Gastroesophageal sphincter (tissue), 4 donors: ENCODE results near the gene MLN. TPM values are rescaled to one million over a fixed set of nuclear protein-coding genes. Genes with fewer than 3 reads are reported as not detected.

Source experiments
- ATAC-seq: fragments of 150-250 bp; one replicate; pipeline ENCODE4 v1.9.1; 2016; ENCODE audit warnings: mild to moderate bottlenecking, moderate library complexity
- H3K27ac ChIP-seq, 4 donors: fragments of 200-600 bp; sonication (generic) in 3 of 4; 1 replicate in 3 of 4; 2 replicates in 1 of 4; pipeline ENCODE4 v1.5.1; 2016 to 2019
- H3K27me3 ChIP-seq: fragments of 200-600 bp; sonication (generic); one replicate; pipeline ENCODE4 v1.5.1; 2019
- H3K36me3 ChIP-seq, 2 donors: fragments of 200-600 bp; sonication (generic); one replicate each; pipeline ENCODE4 v1.5.1; 2019; ENCODE audit warnings: control low read depth in 1 of 2
- H3K4me1 ChIP-seq, 3 donors: fragments of 200-600 bp; sonication (generic); 1 replicate in 2 of 3; 2 replicates in 1 of 3; pipeline ENCODE4 v1.5.1; 2016 to 2019; ENCODE audit warnings: control low read depth in 2 of 3
- H3K4me3 ChIP-seq, 2 donors: fragments of 200-600 bp; sonication (generic); one replicate each; pipeline ENCODE4 v1.5.1; 2019; ENCODE audit warnings: mild to moderate bottlenecking in 1 of 2, moderate library complexity in 1 of 2
- H3K9me3 ChIP-seq, 3 donors: fragments of 200-600 bp; sonication (generic); one replicate each; pipeline ENCODE4 v1.5.1; 2017 to 2019; ENCODE audit warnings: control low read depth in 2 of 3
- EP300 ChIP-seq: sonication (generic); formaldehyde crosslinking; IDR thresholded peaks from one replicate; pipeline ENCODE4 v1.6.1; 2017; ENCODE audit warnings: antibody characterized with exemption, mild to moderate bottlenecking
- POLR2A ChIP-seq, 2 donors: fragments of 450-650 bp; IDR thresholded peaks; one replicate each; pipeline ENCODE4 v1.6.1; 2017; ENCODE audit warnings: antibody characterized with exemption in 2 of 2, mild to moderate bottlenecking in 2 of 2, moderate library complexity in 1 of 2
- POLR2AphosphoS5 ChIP-seq: sonication (generic); formaldehyde crosslinking; IDR thresholded peaks from one replicate; pipeline ENCODE4 v1.6.1; 2017; ENCODE audit warnings: antibody characterized with exemption
- WGBS, 2 donors: methylation state at CpG; one replicate each; pipeline ENCODE4 v1.1.5; 2018; ENCODE audit warnings: low coverage in 1 of 2; 5-methylcytosine and 5-hydroxymethylcytosine counted together
- total RNA-seq, 4 donors: library from RNA; depleted of rRNA; stranded (reverse); fragments of >200 nt; gene quantifications; one replicate each; pipeline ENCODE4 v1.1.0, GENCODE V29; 2016
- TF ChIP-seq, protein P1 (sequence below), 4 experiments: fragments of 200-600 bp in 2 of 4; fragments of 450-650 bp in 2 of 4; sonication (generic) in 1 of 4; IDR thresholded peaks; one replicate each; pipeline ENCODE4 v1.5.1; 2017 to 2019; ENCODE audit warnings: antibody characterized with exemption in 4 of 4, mild to moderate bottlenecking in 2 of 4, moderate library complexity in 2 of 4

MLN gene
- total RNA-seq, 4 donors from 2014 or later = not detected

DNA sequence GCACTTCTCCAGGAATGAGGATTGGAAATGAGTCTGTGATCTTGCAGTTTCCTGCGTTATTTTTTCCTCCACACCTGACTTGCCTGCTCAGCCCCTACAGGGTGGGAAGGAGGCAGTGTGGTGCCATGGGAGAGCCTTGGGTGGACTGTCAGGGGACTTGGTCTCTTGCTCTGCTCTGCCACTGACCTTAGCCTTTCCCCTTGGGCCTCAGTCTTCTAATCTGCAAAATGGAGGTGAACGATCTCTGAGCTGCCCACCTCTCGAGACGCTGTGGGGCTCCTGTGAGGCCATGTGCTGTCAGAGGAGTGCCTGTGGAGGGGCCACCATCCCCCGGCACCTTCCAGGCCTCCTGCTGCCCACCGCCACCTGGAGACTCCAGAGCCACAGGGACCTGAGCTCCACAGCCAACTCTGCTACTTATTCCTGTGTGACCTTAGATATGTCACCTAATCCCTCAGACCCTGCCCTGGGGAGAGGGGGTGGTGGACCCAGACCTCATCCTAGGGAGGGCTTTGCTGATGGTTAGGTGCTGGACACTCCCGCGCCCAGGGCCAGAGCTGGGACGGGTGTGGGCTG, 45.8 kb upstream of the MLN start:
- no peak overlapping the region for H3K4me3 ChIP-seq
- no peak for ATAC-seq
- no peaks in the 10 kb centered on the region for H3K4me1 ChIP-seq
- no peak overlapping the region for H3K27ac ChIP-seq
- peaks cover 48% of the 10 kb centered on the region for H3K27me3 ChIP-seq
- no peaks in the 10 kb centered on the region for H3K9me3 ChIP-seq
- no peaks in the 10 kb centered on the region for H3K36me3 ChIP-seq
- TF ChIP-seq, protein P1, sequence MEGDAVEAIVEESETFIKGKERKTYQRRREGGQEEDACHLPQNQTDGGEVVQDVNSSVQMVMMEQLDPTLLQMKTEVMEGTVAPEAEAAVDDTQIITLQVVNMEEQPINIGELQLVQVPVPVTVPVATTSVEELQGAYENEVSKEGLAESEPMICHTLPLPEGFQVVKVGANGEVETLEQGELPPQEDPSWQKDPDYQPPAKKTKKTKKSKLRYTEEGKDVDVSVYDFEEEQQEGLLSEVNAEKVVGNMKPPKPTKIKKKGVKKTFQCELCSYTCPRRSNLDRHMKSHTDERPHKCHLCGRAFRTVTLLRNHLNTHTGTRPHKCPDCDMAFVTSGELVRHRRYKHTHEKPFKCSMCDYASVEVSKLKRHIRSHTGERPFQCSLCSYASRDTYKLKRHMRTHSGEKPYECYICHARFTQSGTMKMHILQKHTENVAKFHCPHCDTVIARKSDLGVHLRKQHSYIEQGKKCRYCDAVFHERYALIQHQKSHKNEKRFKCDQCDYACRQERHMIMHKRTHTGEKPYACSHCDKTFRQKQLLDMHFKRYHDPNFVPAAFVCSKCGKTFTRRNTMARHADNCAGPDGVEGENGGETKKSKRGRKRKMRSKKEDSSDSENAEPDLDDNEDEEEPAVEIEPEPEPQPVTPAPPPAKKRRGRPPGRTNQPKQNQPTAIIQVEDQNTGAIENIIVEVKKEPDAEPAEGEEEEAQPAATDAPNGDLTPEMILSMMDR (IDR thresholded peaks at IDR 0.05) = no peak
- TF ChIP-seq POLR2A (IDR thresholded peaks at IDR 0.05) = no peak
- TF ChIP-seq POLR2AphosphoS5 = no peak
- no peak for TF ChIP-seq EP300
- 100% methylated on average over 3 of the region's 9 CpGs; no CpG with 5 or more reads in 1 of the 2 donors for WGBS, 2 donors

DNA sequence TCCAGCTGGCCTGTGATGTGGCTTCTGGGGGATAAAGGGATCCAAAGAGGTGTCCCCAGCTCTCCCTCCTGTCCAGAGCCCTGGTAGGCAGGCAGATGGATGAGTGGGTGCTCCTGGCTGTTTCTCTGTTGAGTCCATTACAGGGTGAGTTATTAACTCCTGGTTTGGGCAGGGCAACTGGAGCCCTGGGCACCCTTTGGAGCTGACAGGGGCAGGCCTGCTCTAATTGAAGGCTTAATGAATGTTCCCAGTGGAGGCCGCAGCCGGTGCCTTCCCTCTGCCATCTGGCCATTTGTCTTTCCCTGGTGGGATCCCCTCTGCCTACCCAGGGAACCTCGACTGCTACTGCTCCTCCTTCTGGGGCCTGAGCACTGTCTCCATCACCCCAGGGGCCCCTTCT, 44.7 kb upstream of the MLN start:
- Histone ChIP-seq H3K27me3 (peaks cover 37% of the 10 kb centered on the region), H3K27ac (no peak overlapping the region), H3K4me1 (no peaks in the 10 kb centered on the region), H3K4me3 (no peak overlapping the region), H3K36me3 (no peaks in the 10 kb centered on the region), H3K9me3 (no peaks in the 10 kb centered on the region)
- no peak for ATAC-seq
- TF ChIP-seq POLR2AphosphoS5 (no peak), POLR2A (IDR thresholded peaks at IDR 0.05) (no peak), EP300 (no peak)
- TF ChIP-seq, protein P1 (IDR thresholded peaks at IDR 0.05) = no peak
- 61 to 80% methylated on average over 3 of the region's 3 CpGs for WGBS, 2 donors

DNA sequence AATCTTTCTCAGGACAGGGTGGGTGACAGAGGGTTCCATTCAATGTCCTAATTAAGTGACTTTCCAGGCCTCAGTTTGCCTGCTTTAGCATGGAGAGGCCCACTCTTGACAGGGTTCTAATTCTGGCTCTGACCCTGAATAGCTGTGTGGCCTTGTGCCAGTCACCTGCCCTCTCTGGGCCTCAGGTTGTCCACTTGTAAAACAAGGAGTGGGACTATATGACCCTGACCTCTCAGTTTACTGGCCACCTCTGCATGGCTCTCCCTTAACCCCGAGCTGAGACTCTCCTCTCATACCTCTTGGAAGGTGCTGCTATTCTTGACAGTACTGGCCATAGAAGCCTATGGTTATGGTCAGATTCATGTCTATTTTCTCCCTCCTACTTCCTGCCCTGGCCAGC, 44.1 kb upstream of the MLN start:
- Histone ChIP-seq H3K27ac (no peak overlapping the region), H3K9me3 (no peaks in the 10 kb centered on the region), H3K27me3 (peaks cover 35% of the 10 kb centered on the region), H3K36me3 (no peaks in the 10 kb centered on the region), H3K4me1 (no peaks in the 10 kb centered on the region), H3K4me3 (no peak overlapping the region)
- no peak for ATAC-seq
- WGBS, 2 donors = 91% methylated on average over 1 of the region's 1 CpG; no CpG with 5 or more reads in 1 of the 2 donors
- no peak for TF ChIP-seq POLR2A (IDR thresholded peaks at IDR 0.05)
- TF ChIP-seq POLR2AphosphoS5 = no peak
- TF ChIP-seq EP300 = no peak
- TF ChIP-seq, protein P1 (IDR thresholded peaks at IDR 0.05) = no peak

DNA sequence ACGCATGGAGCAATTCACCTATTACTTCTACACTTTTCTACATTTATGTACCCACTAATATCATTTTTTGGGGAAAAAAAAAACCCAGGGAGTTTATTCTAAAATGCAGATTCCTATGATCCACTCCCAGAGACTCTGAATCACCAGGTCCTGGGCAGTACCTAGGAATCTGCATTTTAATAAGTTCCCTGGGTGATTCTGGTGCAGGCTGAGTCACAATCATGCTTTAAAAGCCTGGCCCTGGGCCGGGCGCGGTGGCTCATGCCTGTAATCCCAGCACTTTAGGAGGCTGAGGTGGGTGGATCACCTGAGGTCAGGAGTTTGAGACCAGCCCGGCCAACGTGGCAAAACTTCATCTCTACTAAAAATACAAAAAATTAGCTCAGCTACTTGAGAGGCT, 43.3 kb upstream of the MLN start:
- 81 to 88% methylated on average over 2 to 4 of the region's 6 CpGs for WGBS, 2 donors

DNA sequence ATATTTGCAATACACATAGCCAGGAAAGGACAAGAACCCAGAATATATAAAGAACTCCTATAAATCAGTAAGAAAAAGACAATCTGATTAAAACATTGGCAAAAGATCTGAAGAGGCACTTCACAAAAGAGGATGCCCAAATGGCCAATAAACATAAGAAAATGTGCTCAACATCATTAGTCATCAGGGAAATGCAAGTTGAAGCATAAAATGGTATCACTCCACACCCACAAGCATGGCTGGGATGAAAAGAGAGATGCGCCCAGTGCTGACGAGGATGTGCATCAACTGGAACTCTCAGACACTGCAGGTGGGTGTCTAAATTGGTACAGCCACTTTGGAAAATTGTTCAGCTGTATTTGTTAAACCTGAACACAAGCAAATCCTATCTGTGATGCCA, 42.4 kb upstream of the MLN start:
- Histone ChIP-seq H3K27me3 (peaks cover 29% of the 10 kb centered on the region), H3K4me3 (no peak overlapping the region), H3K36me3 (no peaks in the 10 kb centered on the region), H3K27ac (no peak overlapping the region), H3K9me3 (no peaks in the 10 kb centered on the region), H3K4me1 (no peaks in the 10 kb centered on the region)
- 88 to 100% methylated on average over 2 of the region's 2 CpGs for WGBS, 2 donors
- TF ChIP-seq, protein P1 (IDR thresholded peaks at IDR 0.05) = no peak
- TF ChIP-seq POLR2A (IDR thresholded peaks at IDR 0.05) = no peak
- ATAC-seq = no peak

More for the DNA sequence above, 43.3 kb upstream of the MLN start:
- TF ChIP-seq POLR2AphosphoS5 = no peak
- TF ChIP-seq EP300 = no peak
- TF ChIP-seq, protein P1 (IDR thresholded peaks at IDR 0.05) = no peak
- Histone ChIP-seq H3K9me3 (no peaks in the 10 kb centered on the region), H3K27me3 (peaks cover 38% of the 10 kb centered on the region), H3K4me3 (no peak overlapping the region), H3K27ac (no peak overlapping the region), H3K4me1 (no peaks in the 10 kb centered on the region), H3K36me3 (no peaks in the 10 kb centered on the region)
- no peak for ATAC-seq
